ENCODE results near the gene RNF183. TPM values are rescaled to one million over a fixed set of nuclear protein-coding genes. Genes with fewer than 3 reads are reported as not detected.

The RNF183 gene
- total RNA-seq, 4 donors from 2014 or later: not detected

GRCh38 chr9:113331780-113332179 lies 28.6 kb upstream of the RNF183 start:
- TF ChIP-seq CTCF (IDR thresholded peaks at IDR 0.05; ENCODE audit: low read depth): no peak

GRCh38 chr9:113328045-113328782 lies 25.0 kb upstream of the RNF183 start:
- TF ChIP-seq CTCF (IDR thresholded peaks at IDR 0.05; ENCODE audit: low read depth): no peak

- TF ChIP-seq CTCF (IDR thresholded peaks at IDR 0.05; ENCODE audit: low read depth): no peak
Observed at GRCh38 chr9:113326230-113326629, 23.1 kb upstream of the RNF183 start.

GRCh38 chr9:113322671-113323070 lies 19.5 kb upstream of the RNF183 start:
- TF ChIP-seq CTCF (IDR thresholded peaks at IDR 0.05; ENCODE audit: low read depth): no peak

- no peak for TF ChIP-seq CTCF (IDR thresholded peaks at IDR 0.05; ENCODE audit: low read depth)
Observed at GRCh38 chr9:113320051-113320450, 16.9 kb upstream of the RNF183 start.

- no peak for TF ChIP-seq CTCF (IDR thresholded peaks at IDR 0.05; ENCODE audit: low read depth)
Observed at GRCh38 chr9:113319054-113319453, 15.9 kb upstream of the RNF183 start.

- TF ChIP-seq CTCF (IDR thresholded peaks at IDR 0.05; ENCODE audit: low read depth): no peak
Observed at GRCh38 chr9:113317777-113318176, 14.6 kb upstream of the RNF183 start.
